Effector memory CD4-positive, alpha-beta T cell (primary cell): ENCODE measurements around the gene RANBP17.

ENCODE experiments used
- DNase-seq, 3 donors: peaks; one replicate each; pipeline ENCODE4 v3.0.0-alpha.2; 2020
- H3K27ac ChIP-seq: 2 replicates; pipeline ENCODE4 v1.7.0; 2013; ENCODE audit warnings: mild to moderate bottlenecking, low read length, moderate library complexity; ENCODE audit not compliant: insufficient read depth, poor library complexity, severe bottlenecking
- H3K27me3 ChIP-seq: replicated peaks from 2 replicates; pipeline ENCODE4 v1.7.0; 2013; ENCODE audit warnings: mild to moderate bottlenecking, low read length; ENCODE audit not compliant: insufficient read depth, control insufficient read depth, poor library complexity, severe bottlenecking
- H3K36me3 ChIP-seq: 2 replicates; pipeline ENCODE4 v1.7.0; 2013; ENCODE audit warnings: mild to moderate bottlenecking, low read length, moderate library complexity; ENCODE audit not compliant: control insufficient read depth, insufficient read depth
- H3K4me1 ChIP-seq: 2 replicates; pipeline ENCODE4 v1.7.0; 2013; ENCODE audit warnings: low read length, mild to moderate bottlenecking; ENCODE audit not compliant: control insufficient read depth, insufficient read depth, poor library complexity, severe bottlenecking
- H3K4me3 ChIP-seq: 2 replicates; pipeline ENCODE4 v1.7.0; 2013; ENCODE audit warnings: low read length, low read depth, mild to moderate bottlenecking; ENCODE audit not compliant: insufficient read depth, poor library complexity, severe bottlenecking
- H3K9me3 ChIP-seq: 2 replicates; pipeline ENCODE4 v1.7.0; 2013; ENCODE audit warnings: mild to moderate bottlenecking, low read length, moderate library complexity; ENCODE audit not compliant: control insufficient read depth

The RANBP17 gene

GRCh38 chr5:171094356-171094755 is 232.5 kb downstream of the RANBP17 start:
- DNase-seq: no peak
- H3K4me3 ChIP-seq: no peak overlapping the region
- no peak overlapping the region for H3K27ac ChIP-seq
- H3K9me3 ChIP-seq: no peaks in the 10 kb centered on the region
- H3K36me3 ChIP-seq: no peaks in the 10 kb centered on the region
- H3K4me1 ChIP-seq: no peaks in the 10 kb centered on the region
- H3K27me3 ChIP-seq: no peaks in the 10 kb centered on the region

- Histone ChIP-seq H3K36me3 (no peaks in the 10 kb centered on the region), H3K27ac (no peak overlapping the region), H3K27me3 (no peaks in the 10 kb centered on the region), H3K9me3 (no peaks in the 10 kb centered on the region), H3K4me1 (no peaks in the 10 kb centered on the region), H3K4me3 (no peak overlapping the region)
- DNase-seq: no peak
Measured at GRCh38 chr5:171102877-171103610, 241.2 kb downstream of the RANBP17 start.

GRCh38 chr5:171107669-171108068 is 245.9 kb downstream of the RANBP17 start:
- DNase-seq: no peak
- H3K9me3 ChIP-seq: no peaks in the 10 kb centered on the region
- H3K4me3 ChIP-seq: no peak overlapping the region
- no peaks in the 10 kb centered on the region for H3K4me1 ChIP-seq
- H3K27ac ChIP-seq: no peak overlapping the region
- no peaks in the 10 kb centered on the region for H3K27me3 ChIP-seq
- H3K36me3 ChIP-seq: no peaks in the 10 kb centered on the region

GRCh38 chr5:171115519-171115918 is 253.7 kb downstream of the RANBP17 start:
- Histone ChIP-seq H3K36me3 (no peaks in the 10 kb centered on the region), H3K9me3 (no peaks in the 10 kb centered on the region), H3K4me3 (no peak overlapping the region), H3K4me1 (no peaks in the 10 kb centered on the region), H3K27me3 (no peaks in the 10 kb centered on the region), H3K27ac (no peak overlapping the region)
- no peak for DNase-seq

GRCh38 chr5:171116719-171117118 is 254.9 kb downstream of the RANBP17 start:
- Histone ChIP-seq H3K27me3 (no peaks in the 10 kb centered on the region), H3K4me1 (no peaks in the 10 kb centered on the region), H3K4me3 (no peak overlapping the region), H3K27ac (no peak overlapping the region), H3K36me3 (no peaks in the 10 kb centered on the region), H3K9me3 (no peaks in the 10 kb centered on the region)
- DNase-seq: no peak

- Histone ChIP-seq H3K27ac (no peak overlapping the region), H3K27me3 (no peaks in the 10 kb centered on the region), H3K9me3 (no peaks in the 10 kb centered on the region), H3K4me3 (no peak overlapping the region), H3K36me3 (no peaks in the 10 kb centered on the region), H3K4me1 (no peaks in the 10 kb centered on the region)
- DNase-seq: no peak
Measured at GRCh38 chr5:171120986-171121622, 259.3 kb downstream of the RANBP17 start.

- no peaks in the 10 kb centered on the region for H3K36me3 ChIP-seq
- H3K9me3 ChIP-seq: no peaks in the 10 kb centered on the region
- no peak overlapping the region for H3K4me3 ChIP-seq
- no peaks in the 10 kb centered on the region for H3K27me3 ChIP-seq
- no peaks in the 10 kb centered on the region for H3K4me1 ChIP-seq
- no peak for DNase-seq
- H3K27ac ChIP-seq: no peak overlapping the region
Measured at GRCh38 chr5:171121638-171122037, 259.8 kb downstream of the RANBP17 start.

GRCh38 chr5:171122372-171122771 is 260.6 kb downstream of the RANBP17 start:
- Histone ChIP-seq H3K4me3 (no peak overlapping the region), H3K4me1 (no peaks in the 10 kb centered on the region), H3K27ac (no peak overlapping the region), H3K9me3 (no peaks in the 10 kb centered on the region), H3K36me3 (no peaks in the 10 kb centered on the region), H3K27me3 (no peaks in the 10 kb centered on the region)
- no peak for DNase-seq

- Histone ChIP-seq H3K27me3 (no peaks in the 10 kb centered on the region), H3K4me3 (no peak overlapping the region), H3K9me3 (no peaks in the 10 kb centered on the region), H3K36me3 (no peaks in the 10 kb centered on the region), H3K27ac (no peak overlapping the region), H3K4me1 (no peaks in the 10 kb centered on the region)
- DNase-seq: no peak
Measured at GRCh38 chr5:171123417-171123816, 261.6 kb downstream of the RANBP17 start.

- H3K27ac ChIP-seq: no peak overlapping the region
- H3K4me1 ChIP-seq: no peaks in the 10 kb centered on the region
- DNase-seq: no peak
- no peaks in the 10 kb centered on the region for H3K9me3 ChIP-seq
- H3K36me3 ChIP-seq: no peaks in the 10 kb centered on the region
- H3K27me3 ChIP-seq: no peaks in the 10 kb centered on the region
- H3K4me3 ChIP-seq: no peak overlapping the region
Measured at GRCh38 chr5:171127314-171127713, 265.5 kb downstream of the RANBP17 start.
